GM12878 (cell line): ENCODE results near the gene ALDH1L1. TPM values are rescaled to one million over a fixed set of nuclear protein-coding genes. Genes with fewer than 3 reads are reported as not detected.

ENCODE experiments used
- ATAC-seq: fragments of 200-7000 bp; cut with Tn5 transposase; 3 replicates; pipeline ENCODE4 v1.9.1; 2020; ENCODE audit warnings: mild to moderate bottlenecking, moderate library complexity
- BruUV-seq: library from RNA; stranded (reverse); fragments of 400-500 nt; replicated peaks from 2 replicates; lab custom pipeline; 2021; lab: Mats Ljungman, UMichigan
- CTCF ChIA-PET: fragments of 300-600 bp; sonication (Branson Sonifier 250); formaldehyde crosslinking; extraction: SDS; loops from one replicate; lab custom pipeline; 2021; ENCODE audit warnings: inconsistent platforms; lab: Yijun Ruan, JAX
- POLR2A ChIA-PET: fragments of 350-600 bp; formaldehyde crosslinking; extraction: SDS; loops from one replicate; lab custom pipeline; 2021; ENCODE audit warnings: inconsistent platforms; lab: Charles Lee
- RAD21 ChIA-PET: fragments of 300-600 bp; sonication (Branson Sonifier 250); formaldehyde crosslinking; loops from one replicate; lab custom pipeline; 2023; ENCODE audit warnings: antibody characterized with exemption; ENCODE audit not compliant: unreplicated experiment; lab: Charles Lee
- SMC1A ChIA-PET: fragments of 300-600 bp; sonication (Branson Sonifier 250); formaldehyde crosslinking; loops from one replicate; lab custom pipeline; 2023; ENCODE audit not compliant: unreplicated experiment, uncharacterized antibody; lab: Charles Lee
- DNase-seq: peaks from one replicate; pipeline ENCODE4 v3.0.0-alpha.2; 2011; ENCODE audit warnings: low read depth, low spot score
- FAIRE-seq: peaks from 3 replicates; lab custom pipeline; 2011; peaks lifted over from hg19 to GRCh38; lab: Jason Lieb, UNC
- H2AFZ ChIP-seq: 2 replicates; pipeline ENCODE4 v1.6.0; 2011; ENCODE audit warnings: low read depth, low read length, control low read depth; ENCODE audit not compliant: control insufficient read depth
- H3K27ac ChIP-seq: 2 replicates; pipeline ENCODE4 v1.5.1; 2011; ENCODE audit warnings: control low read depth; ENCODE audit not compliant: control insufficient read depth, insufficient read depth
- H3K27me3 ChIP-seq, 2 experiments: replicated peaks in 1 of 2; 2 replicates each; pipeline versions ENCODE4 v1.6.0 to v1.6.1; 2011; ENCODE audit warnings: low read length in 1 of 2; ENCODE audit not compliant: control insufficient read depth in 2 of 2, insufficient read depth in 2 of 2
- H3K36me3 ChIP-seq, 2 experiments: 2 replicates each; pipeline ENCODE4 v1.5.1; 2011; ENCODE audit warnings: low read length in 1 of 2; ENCODE audit not compliant: control insufficient read depth in 2 of 2, insufficient read depth in 2 of 2
- H3K4me1 ChIP-seq: 2 replicates; pipeline ENCODE4 v1.6.1; 2011; ENCODE audit warnings: mild to moderate bottlenecking, low read length, moderate library complexity, mixed read lengths; ENCODE audit not compliant: control insufficient read depth, insufficient read depth
- H3K4me2 ChIP-seq: 2 replicates; pipeline ENCODE4 v1.6.0; 2011; ENCODE audit warnings: control low read depth; ENCODE audit not compliant: control insufficient read depth, insufficient read depth
- H3K4me3 ChIP-seq: fragments of 200-600 bp; sonication (generic); 2 replicates; pipeline ENCODE4 v1.5.1; 2016
- H3K79me2 ChIP-seq: 2 replicates; pipeline ENCODE4 v1.6.0; 2011; ENCODE audit warnings: low read length; ENCODE audit not compliant: control insufficient read depth, insufficient read depth
- H3K9ac ChIP-seq: 2 replicates; pipeline ENCODE4 v1.8.0; 2011; ENCODE audit warnings: low read length, control low read depth, mixed read lengths; ENCODE audit not compliant: control insufficient read depth, insufficient read depth
- H3K9me3 ChIP-seq: replicated peaks from 3 replicates; pipeline ENCODE4 v1.5.1; 2011; ENCODE audit warnings: mild to moderate bottlenecking, low read length; ENCODE audit not compliant: control insufficient read depth, insufficient read depth
- H4K20me1 ChIP-seq: 2 replicates; pipeline ENCODE4 v1.6.0; 2011; ENCODE audit not compliant: control insufficient read depth, insufficient read depth
- ASH2L ChIP-seq: fragments of 300-600, 200-600 bp; sonication (generic); IDR thresholded peaks from 2 replicates; pipeline ENCODE4 v1.6.1; 2017; ENCODE audit warnings: low read depth, mild to moderate bottlenecking, borderline replicate concordance
- EP300 ChIP-seq, 2 experiments: fragments of 150-350 bp in 1 of 2; IDR thresholded peaks; 2 replicates each; pipeline ENCODE4 v1.6.1; 2011 to 2012; ENCODE audit warnings: low read depth in 2 of 2, low read length in 2 of 2, borderline replicate concordance in 1 of 2, improper control_type of control experiment in 1 of 2, inconsistent platforms in 1 of 2; ENCODE audit not compliant: control insufficient read depth in 1 of 2
- HCFC1 ChIP-seq: fragments of 150-350 bp; IDR thresholded peaks from 2 replicates; pipeline ENCODE4 v1.6.1; 2014; ENCODE audit warnings: low read length
- JUND ChIP-seq: IDR thresholded peaks from 2 replicates; pipeline ENCODE4 v1.6.1; 2012; ENCODE audit warnings: low read depth, mild to moderate bottlenecking, low read length, improper control_type of control experiment, moderate library complexity
- MXI1 ChIP-seq: fragments of 150-350 bp; IDR thresholded peaks from 2 replicates; pipeline ENCODE4 v1.6.1; 2011; ENCODE audit warnings: low read depth, mild to moderate bottlenecking, inconsistent platforms, low read length, improper control_type of control experiment
- NFIC ChIP-seq: IDR thresholded peaks from 2 replicates; pipeline ENCODE4 v1.6.1; 2012; ENCODE audit warnings: low read depth, mild to moderate bottlenecking, inconsistent platforms, low read length, moderate library complexity
- NFYB ChIP-seq: IDR thresholded peaks from 2 replicates; pipeline ENCODE4 v1.6.1; 2011; ENCODE audit warnings: low read depth, mild to moderate bottlenecking, low read length, improper control_type of control experiment, moderate library complexity; ENCODE audit not compliant: insufficient read depth
- POU2F2 ChIP-seq: IDR thresholded peaks from 3 replicates; pipeline ENCODE4 v1.6.1; 2011; ENCODE audit warnings: low read depth, mild to moderate bottlenecking, low read length, borderline replicate concordance
- RCOR1 ChIP-seq: conservative IDR thresholded peaks from 2 replicates; pipeline ENCODE4 v1.6.1; 2012; ENCODE audit warnings: low read depth, low read length, improper control_type of control experiment
- WGBS: methylation state at CpG from one replicate; pipeline ENCODE4 v1.1.6; 2016; ENCODE audit warnings: low lambda C conversion rate; ENCODE audit not compliant: insufficient replicate concordance, insufficient coverage; ENCODE audit errors: missing lambda C conversion rate; 5-methylcytosine and 5-hydroxymethylcytosine counted together
- in situ Hi-C: fragments of 300-500 bp; cut with MboI; formaldehyde crosslinking; loops from 9 replicates; pipeline ENCODE4 v1.14.3; 2018; ENCODE audit warnings: mixed read lengths
- intact Hi-C: fragments of 100-400 bp; cut with micrococcal nuclease; formaldehyde crosslinking; loops from one replicate; pipeline ENCODE4 v1.14.2; 2022; ENCODE audit not compliant: unreplicated experiment
- polyA plus RNA-seq, 11 experiments: library from polyadenylated mRNA; depleted of rRNA in 4 of 11; unstranded in 6 of 11; stranded (reverse) in 5 of 11; fragments of >200 nt; fragmentation: Nextera tagmentation in 4 of 11; fragmentation: Illumina TruSeq in 1 of 11; extraction: Ambion mirVana in 4 of 11; extraction: Trizol in 1 of 11; gene quantifications; 1 replicate in 1 of 11; 2 replicates in 10 of 11; pipeline versions ENCODE4 v1.2.1 to v1.2.3, GENCODE V29; 2011 to 2016; ENCODE audit warnings: inconsistent platforms in 2 of 11, missing spikeins in 2 of 11, low read depth in 1 of 11
- total RNA-seq, 4 experiments: library from RNA; depleted of rRNA in 3 of 4; stranded (reverse); fragments of >200 nt in 3 of 4; fragmentation: Illumina TruSeq in 1 of 4; extraction: Trizol in 1 of 4; gene quantifications; 2 replicates each; pipeline versions ENCODE4 v1.2.1 to v1.2.3, GENCODE V29; 2013 to 2021
- TF ChIP-seq, protein P1 (sequence below): fragments of 450-650 bp; formaldehyde crosslinking; IDR thresholded peaks from 2 replicates; pipeline ENCODE4 v1.4.0; 2022; ENCODE audit warnings: mild to moderate bottlenecking, moderate library complexity
- TF ChIP-seq, protein P2 (sequence below): fragments of 150-350 bp; IDR thresholded peaks from 2 replicates; pipeline ENCODE4 v1.6.1; 2016; ENCODE audit warnings: low read depth, low read length
- TF ChIP-seq, protein P3 (sequence below): IDR thresholded peaks from 2 replicates; pipeline ENCODE4 v1.6.1; 2011; ENCODE audit warnings: borderline replicate concordance, low read depth, mild to moderate bottlenecking, moderate library complexity, low read length; ENCODE audit not compliant: insufficient read depth, poor library complexity, severe bottlenecking

ALDH1L1 gene
- total and polyA plus RNA-seq, 10 of the 15 experiments (the other 5 are each of a cell fraction or from before 2014, with no cell fraction given) = 0.04 to 18.2 (median 0.45) TPM

- TF ChIP-seq, protein P1, sequence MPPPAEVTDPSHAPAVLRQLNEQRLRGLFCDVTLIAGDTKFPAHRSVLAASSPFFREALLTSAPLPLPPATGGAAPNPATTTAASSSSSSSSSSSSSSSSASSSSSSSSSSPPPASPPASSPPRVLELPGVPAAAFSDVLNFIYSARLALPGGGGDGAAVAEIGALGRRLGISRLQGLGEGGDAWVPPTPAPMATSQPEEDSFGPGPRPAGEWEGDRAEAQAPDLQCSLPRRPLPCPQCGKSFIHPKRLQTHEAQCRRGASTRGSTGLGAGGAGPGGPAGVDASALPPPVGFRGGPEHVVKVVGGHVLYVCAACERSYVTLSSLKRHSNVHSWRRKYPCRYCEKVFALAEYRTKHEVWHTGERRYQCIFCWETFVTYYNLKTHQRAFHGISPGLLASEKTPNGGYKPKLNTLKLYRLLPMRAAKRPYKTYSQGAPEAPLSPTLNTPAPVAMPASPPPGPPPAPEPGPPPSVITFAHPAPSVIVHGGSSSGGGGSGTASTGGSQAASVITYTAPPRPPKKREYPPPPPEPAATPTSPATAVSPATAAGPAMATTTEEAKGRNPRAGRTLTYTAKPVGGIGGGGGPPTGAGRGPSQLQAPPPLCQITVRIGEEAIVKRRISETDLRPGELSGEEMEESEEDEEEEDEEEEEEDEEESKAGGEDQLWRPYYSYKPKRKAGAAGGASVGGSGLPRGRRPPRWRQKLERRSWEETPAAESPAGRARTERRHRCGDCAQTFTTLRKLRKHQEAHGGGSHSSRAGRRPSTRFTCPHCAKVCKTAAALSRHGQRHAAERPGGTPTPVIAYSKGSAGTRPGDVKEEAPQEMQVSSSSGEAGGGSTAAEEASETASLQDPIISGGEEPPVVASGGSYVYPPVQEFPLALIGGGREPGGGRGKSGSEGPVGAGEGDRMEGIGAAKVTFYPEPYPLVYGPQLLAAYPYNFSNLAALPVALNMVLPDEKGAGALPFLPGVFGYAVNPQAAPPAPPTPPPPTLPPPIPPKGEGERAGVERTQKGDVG = no peak
- TF ChIP-seq HCFC1 (no peak), POU2F2 (no peak), EP300 (IDR thresholded peaks at IDR 0.05; ENCODE audit: borderline replicate concordance in 1 of 2, control insufficient read depth in 1 of 2, low read depth in 2 of 2, low read length in 2 of 2) (no peak), NFIC (no peak), NFYB (no peak), MXI1 (no peak)
These were observed 14.4 kb downstream of the ALDH1L1 start (continued) for GRCh38 chr3:126166009-126166408.

DNA sequence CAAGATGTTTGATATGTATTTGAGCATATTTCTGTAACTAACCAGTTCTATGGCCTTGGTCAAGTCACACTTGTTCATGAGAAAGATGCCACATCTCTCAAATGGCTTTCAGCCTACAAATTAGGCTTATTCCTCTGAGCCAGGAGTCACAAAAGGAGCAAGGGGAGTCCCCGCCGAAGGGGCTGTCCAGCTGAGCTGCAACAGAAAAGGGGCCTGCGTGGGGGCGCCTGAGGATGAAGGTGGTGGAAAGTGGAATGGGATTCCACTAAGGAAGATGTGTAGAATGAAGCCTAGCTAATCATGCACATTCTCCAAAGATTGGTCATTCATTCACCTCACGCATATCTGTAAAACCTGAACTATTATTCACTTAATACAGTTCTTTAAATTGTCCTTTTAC lies 19.1 kb downstream of the ALDH1L1 start:
- WGBS = 39% methylated on average over 5 of the region's 5 CpGs
- Histone ChIP-seq H3K27ac (no peak overlapping the region), H3K9me3 (no peaks in the 10 kb centered on the region), H3K36me3 (no peaks in the 10 kb centered on the region), H4K20me1 (no peaks in the 10 kb centered on the region), H3K4me3 (no peak overlapping the region), H2AFZ (no peak overlapping the region), H3K4me2 (no peak overlapping the region), H3K79me2 (no peaks in the 10 kb centered on the region), H3K27me3 (no peaks in the 10 kb centered on the region), H3K4me1 (no peaks in the 10 kb centered on the region), H3K9ac (no peak overlapping the region)
- RAD21 ChIA-PET = no interaction called here
- intact Hi-C loops = no loop called here
- FAIRE-seq (no peak), DNase-seq (no peak), ATAC-seq (no peak)
- SMC1A ChIA-PET = no interaction called here
- POLR2A ChIA-PET = no interaction called here
- in situ Hi-C loops = no loop called here
- CTCF ChIA-PET = no interaction called here
- TF ChIP-seq MXI1 (no peak), JUND (no peak), RCOR1 (no peak), ASH2L (no peak)
- TF ChIP-seq, protein P2, sequence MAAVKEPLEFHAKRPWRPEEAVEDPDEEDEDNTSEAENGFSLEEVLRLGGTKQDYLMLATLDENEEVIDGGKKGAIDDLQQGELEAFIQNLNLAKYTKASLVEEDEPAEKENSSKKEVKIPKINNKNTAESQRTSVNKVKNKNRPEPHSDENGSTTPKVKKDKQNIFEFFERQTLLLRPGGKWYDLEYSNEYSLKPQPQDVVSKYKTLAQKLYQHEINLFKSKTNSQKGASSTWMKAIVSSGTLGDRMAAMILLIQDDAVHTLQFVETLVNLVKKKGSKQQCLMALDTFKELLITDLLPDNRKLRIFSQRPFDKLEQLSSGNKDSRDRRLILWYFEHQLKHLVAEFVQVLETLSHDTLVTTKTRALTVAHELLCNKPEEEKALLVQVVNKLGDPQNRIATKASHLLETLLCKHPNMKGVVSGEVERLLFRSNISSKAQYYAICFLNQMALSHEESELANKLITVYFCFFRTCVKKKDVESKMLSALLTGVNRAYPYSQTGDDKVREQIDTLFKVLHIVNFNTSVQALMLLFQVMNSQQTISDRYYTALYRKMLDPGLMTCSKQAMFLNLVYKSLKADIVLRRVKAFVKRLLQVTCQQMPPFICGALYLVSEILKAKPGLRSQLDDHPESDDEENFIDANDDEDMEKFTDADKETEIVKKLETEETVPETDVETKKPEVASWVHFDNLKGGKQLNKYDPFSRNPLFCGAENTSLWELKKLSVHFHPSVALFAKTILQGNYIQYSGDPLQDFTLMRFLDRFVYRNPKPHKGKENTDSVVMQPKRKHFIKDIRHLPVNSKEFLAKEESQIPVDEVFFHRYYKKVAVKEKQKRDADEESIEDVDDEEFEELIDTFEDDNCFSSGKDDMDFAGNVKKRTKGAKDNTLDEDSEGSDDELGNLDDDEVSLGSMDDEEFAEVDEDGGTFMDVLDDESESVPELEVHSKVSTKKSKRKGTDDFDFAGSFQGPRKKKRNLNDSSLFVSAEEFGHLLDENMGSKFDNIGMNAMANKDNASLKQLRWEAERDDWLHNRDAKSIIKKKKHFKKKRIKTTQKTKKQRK = no peak
- TF ChIP-seq, protein P3, sequence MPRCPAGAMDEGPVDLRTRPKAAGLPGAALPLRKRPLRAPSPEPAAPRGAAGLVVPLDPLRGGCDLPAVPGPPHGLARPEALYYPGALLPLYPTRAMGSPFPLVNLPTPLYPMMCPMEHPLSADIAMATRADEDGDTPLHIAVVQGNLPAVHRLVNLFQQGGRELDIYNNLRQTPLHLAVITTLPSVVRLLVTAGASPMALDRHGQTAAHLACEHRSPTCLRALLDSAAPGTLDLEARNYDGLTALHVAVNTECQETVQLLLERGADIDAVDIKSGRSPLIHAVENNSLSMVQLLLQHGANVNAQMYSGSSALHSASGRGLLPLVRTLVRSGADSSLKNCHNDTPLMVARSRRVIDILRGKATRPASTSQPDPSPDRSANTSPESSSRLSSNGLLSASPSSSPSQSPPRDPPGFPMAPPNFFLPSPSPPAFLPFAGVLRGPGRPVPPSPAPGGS = no peak
- BruUV-seq = no TSS peak
